ENCODE results near the gene DPYD. TPM values are rescaled to one million over a fixed set of nuclear protein-coding genes. Genes with fewer than 3 reads are reported as not detected.

DPYD gene
- total and polyA plus RNA-seq, 9 donors = 17.2 to 45.9 (median 38.7) TPM

DNA sequence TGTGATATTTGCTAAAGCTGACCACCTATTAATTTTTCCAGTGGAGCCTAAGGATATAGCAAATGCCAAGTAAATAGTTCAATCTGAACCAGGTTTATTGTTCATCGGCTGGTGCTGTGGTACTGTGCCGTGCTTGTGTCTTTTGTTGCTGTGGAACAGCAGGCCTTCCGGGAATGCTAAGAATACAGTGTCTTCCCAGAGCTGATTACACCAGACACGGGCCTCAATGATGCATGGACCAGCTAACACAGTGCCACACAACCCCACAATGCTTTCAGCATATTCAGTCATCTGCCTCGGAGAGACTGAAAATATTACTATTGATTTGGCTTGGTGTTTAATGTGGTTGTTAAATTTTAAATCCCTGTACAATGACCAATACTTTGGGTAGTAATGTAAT lies 783.8 kb downstream of the DPYD start:
- Histone ChIP-seq H3K4me1 (ENCODE audit: insufficient read depth) (no peaks in the 10 kb centered on the region), H3K27me3 (no peaks in the 10 kb centered on the region), H3K27ac (no peak overlapping the region), H3K9me3 (no peaks in the 10 kb centered on the region), H3K4me3 (no peak overlapping the region), H3K36me3 (no peaks in the 10 kb centered on the region)
- TF ChIP-seq, protein P1, sequence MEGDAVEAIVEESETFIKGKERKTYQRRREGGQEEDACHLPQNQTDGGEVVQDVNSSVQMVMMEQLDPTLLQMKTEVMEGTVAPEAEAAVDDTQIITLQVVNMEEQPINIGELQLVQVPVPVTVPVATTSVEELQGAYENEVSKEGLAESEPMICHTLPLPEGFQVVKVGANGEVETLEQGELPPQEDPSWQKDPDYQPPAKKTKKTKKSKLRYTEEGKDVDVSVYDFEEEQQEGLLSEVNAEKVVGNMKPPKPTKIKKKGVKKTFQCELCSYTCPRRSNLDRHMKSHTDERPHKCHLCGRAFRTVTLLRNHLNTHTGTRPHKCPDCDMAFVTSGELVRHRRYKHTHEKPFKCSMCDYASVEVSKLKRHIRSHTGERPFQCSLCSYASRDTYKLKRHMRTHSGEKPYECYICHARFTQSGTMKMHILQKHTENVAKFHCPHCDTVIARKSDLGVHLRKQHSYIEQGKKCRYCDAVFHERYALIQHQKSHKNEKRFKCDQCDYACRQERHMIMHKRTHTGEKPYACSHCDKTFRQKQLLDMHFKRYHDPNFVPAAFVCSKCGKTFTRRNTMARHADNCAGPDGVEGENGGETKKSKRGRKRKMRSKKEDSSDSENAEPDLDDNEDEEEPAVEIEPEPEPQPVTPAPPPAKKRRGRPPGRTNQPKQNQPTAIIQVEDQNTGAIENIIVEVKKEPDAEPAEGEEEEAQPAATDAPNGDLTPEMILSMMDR (IDR thresholded peaks at IDR 0.05) = no peak
- TF ChIP-seq POLR2A (IDR thresholded peaks at IDR 0.05) = no peak
- intact Hi-C loops (cut with DNase I) = no loop called here
- no peak for DNase-seq
- 95 to 98% (median 96%) methylated on average over 5 of the region's 5 CpGs for WGBS, 3 donors

DNA sequence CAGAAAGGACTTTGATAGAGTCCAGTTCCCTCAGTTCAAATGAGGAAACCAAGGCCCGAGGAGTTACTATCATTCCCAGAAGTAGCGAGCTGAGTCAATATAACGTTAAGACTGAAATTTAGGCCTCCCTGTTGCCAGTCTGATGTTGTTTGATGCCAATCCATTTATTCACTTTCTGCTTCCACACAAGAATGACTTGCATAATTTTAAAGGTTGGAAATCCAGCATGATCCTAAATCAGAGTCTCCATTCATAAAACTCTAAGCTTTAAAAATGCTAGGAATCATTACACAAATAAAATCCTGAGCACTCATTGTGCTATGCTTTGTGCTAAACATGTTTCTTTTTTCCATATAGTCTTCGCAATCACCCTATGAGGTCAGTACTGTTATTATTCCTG lies 784.9 kb downstream of the DPYD start:
- WGBS, 3 donors = 90 to 97% (median 95%) methylated on average over 4 of the region's 4 CpGs
- intact Hi-C loops (cut with DNase I) = no loop called here
- TF ChIP-seq EP300 (IDR thresholded peaks at IDR 0.05) (no peak), POLR2A (IDR thresholded peaks at IDR 0.05) (no peak)
- TF ChIP-seq, protein P1 (IDR thresholded peaks at IDR 0.05) = no peak

DNA sequence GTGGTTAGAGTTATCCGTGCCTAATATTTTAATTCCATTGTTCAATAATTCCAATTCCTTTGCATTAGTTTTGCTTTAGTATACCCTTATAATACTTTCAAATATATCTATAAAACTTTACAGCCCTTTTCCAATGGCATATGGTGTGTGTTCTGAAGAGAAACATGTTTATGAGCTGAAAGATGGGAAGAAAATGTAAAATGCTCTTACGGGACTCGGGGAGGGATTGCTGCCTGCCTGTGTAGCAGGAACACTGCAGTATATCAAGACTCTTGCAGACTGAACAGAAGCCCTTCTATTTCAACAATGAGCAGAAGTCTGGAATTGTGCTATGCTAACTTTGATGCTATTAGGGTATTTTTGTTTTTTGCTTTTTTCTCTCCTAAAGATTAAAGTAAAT lies 792.4 kb downstream of the DPYD start:
- Histone ChIP-seq H3K27me3 (no peaks in the 10 kb centered on the region), H3K36me3 (no peaks in the 10 kb centered on the region), H3K9me3 (no peaks in the 10 kb centered on the region), H3K27ac (no peak overlapping the region), H3K4me3 (no peak overlapping the region), H3K4me1 (ENCODE audit: insufficient read depth) (no peaks in the 10 kb centered on the region)
- TF ChIP-seq EP300 (IDR thresholded peaks at IDR 0.05) = no peak
- no peak for TF ChIP-seq POLR2A (IDR thresholded peaks at IDR 0.05)
- 91 to 94% (median 92%) methylated on average over 3 of the region's 3 CpGs for WGBS, 3 donors
- DNase-seq = no peak
- intact Hi-C loops (cut with DNase I) = no loop called here

More for the DNA sequence above, 784.9 kb downstream of the DPYD start:
- H3K36me3 ChIP-seq = no peaks in the 10 kb centered on the region
- no peaks in the 10 kb centered on the region for H3K27me3 ChIP-seq
- H3K4me1 ChIP-seq (ENCODE audit: insufficient read depth) = no peaks in the 10 kb centered on the region
- no peaks in the 10 kb centered on the region for H3K9me3 ChIP-seq
- H3K4me3 ChIP-seq = no peak overlapping the region
- H3K27ac ChIP-seq = no peak overlapping the region
- DNase-seq = no peak

DNA sequence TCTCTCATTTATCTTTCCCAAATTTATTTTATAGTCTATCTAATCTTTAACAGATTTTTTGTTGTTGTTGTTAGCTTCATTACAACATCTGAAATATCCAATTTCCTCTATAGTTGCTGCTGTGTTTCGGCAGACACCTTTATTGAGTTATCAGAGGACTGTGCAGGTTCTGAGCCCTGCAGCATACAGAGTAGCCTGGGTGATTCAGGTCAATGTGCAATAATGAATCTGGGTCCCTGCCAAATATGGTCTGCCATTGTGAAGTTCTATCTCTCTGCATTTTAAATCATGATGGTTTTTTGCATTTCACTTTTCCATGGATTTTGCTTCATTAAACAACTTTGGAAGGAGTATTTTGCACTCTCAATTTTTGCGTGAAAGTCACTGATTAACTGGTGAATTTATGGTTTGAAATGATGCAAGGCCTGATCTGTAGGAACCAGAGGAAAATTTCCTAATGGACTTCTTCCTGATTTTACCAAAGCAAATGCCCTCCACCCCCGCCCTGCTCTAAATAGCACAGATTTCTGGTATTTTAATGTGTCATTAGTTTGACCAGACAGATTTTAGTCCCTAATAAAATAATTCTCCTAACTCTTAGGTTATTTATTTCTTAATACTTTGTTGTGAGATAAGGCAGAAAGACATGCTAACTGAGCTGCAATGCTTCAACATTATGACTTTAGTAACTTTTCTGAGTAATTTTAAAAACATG lies 797.0 kb downstream of the DPYD start:
- no peaks in the 10 kb centered on the region for H3K4me1 ChIP-seq (ENCODE audit: insufficient read depth)
- no peak overlapping the region for H3K4me3 ChIP-seq
- no peak overlapping the region for H3K27ac ChIP-seq
- intact Hi-C loops (cut with DNase I) = no loop called here
- H3K9me3 ChIP-seq = no peaks in the 10 kb centered on the region
- no peak for DNase-seq
- 65 to 89% (median 83%) methylated on average over 3 of the region's 3 CpGs for WGBS, 3 donors
- H3K27me3 ChIP-seq = no peaks in the 10 kb centered on the region
- no peak for TF ChIP-seq EP300 (IDR thresholded peaks at IDR 0.05)
- TF ChIP-seq, protein P1 (IDR thresholded peaks at IDR 0.05) = no peak
- no peak for TF ChIP-seq POLR2A (IDR thresholded peaks at IDR 0.05)
- H3K36me3 ChIP-seq = no peaks in the 10 kb centered on the region

DNA sequence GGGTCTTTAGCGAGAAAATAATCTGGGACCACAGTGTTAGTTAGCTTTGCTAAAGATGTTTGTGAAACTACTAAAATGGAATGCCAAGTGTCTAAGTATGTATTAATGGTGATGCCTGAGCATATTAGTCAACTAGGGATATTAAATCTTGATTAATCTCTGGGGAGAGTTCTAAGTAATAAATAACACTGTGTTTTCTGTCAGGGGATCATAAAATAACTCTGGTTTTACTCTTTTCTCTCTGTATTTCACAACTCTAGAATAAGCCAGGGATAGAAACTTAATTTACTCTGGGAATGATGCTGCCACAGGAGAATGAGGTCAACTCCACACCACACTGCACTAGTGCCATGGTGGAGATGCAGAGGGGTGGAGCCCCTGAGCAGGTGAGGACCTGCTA lies 800.0 kb downstream of the DPYD start:
- TF ChIP-seq EP300 (IDR thresholded peaks at IDR 0.05) (no peak), POLR2A (IDR thresholded peaks at IDR 0.05) (no peak)
- TF ChIP-seq, protein P1 (IDR thresholded peaks at IDR 0.05) = no peak
- Histone ChIP-seq H3K27me3 (no peaks in the 10 kb centered on the region), H3K9me3 (no peaks in the 10 kb centered on the region), H3K4me3 (no peak overlapping the region), H3K27ac (no peak overlapping the region), H3K36me3 (no peaks in the 10 kb centered on the region), H3K4me1 (ENCODE audit: insufficient read depth) (no peaks in the 10 kb centered on the region)
- intact Hi-C loops (cut with DNase I) = no loop called here
- no peak for DNase-seq
- WGBS, 3 donors = 79 to 97% (median 94%) methylated on average over 1 of the region's 1 CpG

All from ovary (tissue), 9 donors.